Natural killer cell treated with Interleukin-12 subunit alpha and Interleukin-12 subunit beta and Interleukin-15 and Interleukin-18, amount 100 ng/mL, for 72 hours (primary cell): Measurements from ENCODE around the gene DLGAP1. TPM values are rescaled to one million over a fixed set of nuclear protein-coding genes. Genes with fewer than 3 reads are reported as not detected.

Source experiments
- ATAC-seq, 2 donors: fragments of 150-1000 bp; cut with Tn5 transposase in 1 of 2; sonication (Bioruptor Pico), chemical (Tn5 transposase) in 1 of 2; 2 replicates each; pipeline ENCODE4 v1.10.0; 2021
- DNase-seq: peaks from one replicate; pipeline ENCODE4 v3.0.0; 2022; ENCODE audit warnings: low spot score
- H3K27ac Mint-ChIP-seq, 2 donors: 1 replicate in 1 of 2; 2 replicates in 1 of 2; pipeline ENCODE4 v1.8.0; 2022; ENCODE audit warnings: mixed read lengths in 2 of 2, mild to moderate bottlenecking in 1 of 2, moderate library complexity in 1 of 2
- H3K27me3 Mint-ChIP-seq, 2 donors: 1 replicate in 1 of 2; 2 replicates in 1 of 2; pipeline ENCODE4 v1.8.0; 2022; ENCODE audit warnings: mixed read lengths in 2 of 2
- H3K36me3 Mint-ChIP-seq: one replicate; pipeline ENCODE4 v1.8.0; 2022; ENCODE audit warnings: mixed read lengths
- H3K4me1 Mint-ChIP-seq, 2 donors: 1 replicate in 1 of 2; 2 replicates in 1 of 2; pipeline ENCODE4 v1.8.0; 2022; ENCODE audit warnings: low read depth in 2 of 2, mixed read lengths in 2 of 2, mild to moderate bottlenecking in 1 of 2
- H3K4me3 Mint-ChIP-seq: one replicate; pipeline ENCODE4 v1.8.0; 2022; ENCODE audit warnings: mixed read lengths
- H3K9me3 Mint-ChIP-seq: 2 replicates; pipeline ENCODE4 v1.8.0; 2022; ENCODE audit warnings: mixed read lengths
- total RNA-seq, 2 donors: library from RNA; stranded (reverse); gene quantifications; one replicate each; pipeline ENCODE4 v1.2.3, GENCODE V29; 2022

The DLGAP1 gene
- total RNA-seq, 2 donors from 2014 or later, result not detected

GRCh38 chr18:3572761-3573160, 882.3 kb downstream of the DLGAP1 start:
- DNase-seq (no peak), ATAC-seq (no peak)
- Mint-ChIP-seq H3K36me3 (no peaks in the 10 kb centered on the region), H3K9me3 (no peaks in the 10 kb centered on the region), H3K4me3 (no peak overlapping the region), H3K27ac (no peak overlapping the region), H3K27me3 (peaks cover 0 to 6% of the 10 kb centered on the region in 2 donors), H3K4me1 (no peaks in the 10 kb centered on the region)

- ATAC-seq, result no peak
- H3K27ac Mint-ChIP-seq, result no peak overlapping the region
- peaks cover 5% of the 10 kb centered on the region for H3K9me3 Mint-ChIP-seq
- H3K4me3 Mint-ChIP-seq, result no peak overlapping the region
- peaks cover 12% of the 10 kb centered on the region for H3K36me3 Mint-ChIP-seq
- peaks cover 0 to 3% of the 10 kb centered on the region in 2 donors for H3K27me3 Mint-ChIP-seq
- DNase-seq, result no peak
- H3K4me1 Mint-ChIP-seq, result no peaks in the 10 kb centered on the region
Observed at GRCh38 chr18:3566851-3567250, 888.3 kb downstream of the DLGAP1 start.

GRCh38 chr18:3560755-3561154, 894.4 kb downstream of the DLGAP1 start:
- no peak overlapping the region for H3K27ac Mint-ChIP-seq
- no peak for ATAC-seq
- H3K4me1 Mint-ChIP-seq, result no peaks in the 10 kb centered on the region
- DNase-seq, result no peak
- peaks cover 5% of the 10 kb centered on the region for H3K9me3 Mint-ChIP-seq
- peaks cover 0 to 7% of the 10 kb centered on the region in 2 donors for H3K27me3 Mint-ChIP-seq
- H3K4me3 Mint-ChIP-seq, result no peak overlapping the region
- peaks cover 12% of the 10 kb centered on the region for H3K36me3 Mint-ChIP-seq

- Mint-ChIP-seq H3K4me1 (no peaks in the 10 kb centered on the region), H3K27me3 (peaks cover 0 to 2% of the 10 kb centered on the region in 2 donors), H3K4me3 (no peak overlapping the region), H3K9me3 (no peaks in the 10 kb centered on the region), H3K27ac (no peak overlapping the region), H3K36me3 (no peaks in the 10 kb centered on the region)
- no peak for ATAC-seq
- no peak for DNase-seq
Observed at GRCh38 chr18:3554811-3555427, 900.2 kb downstream of the DLGAP1 start.

GRCh38 chr18:3554091-3554601, 901.0 kb downstream of the DLGAP1 start:
- H3K27me3 Mint-ChIP-seq, result peaks cover 0 to 2% of the 10 kb centered on the region in 2 donors
- DNase-seq, result no peak
- H3K36me3 Mint-ChIP-seq, result no peaks in the 10 kb centered on the region
- no peaks in the 10 kb centered on the region for H3K4me1 Mint-ChIP-seq
- ATAC-seq, result no peak
- no peaks in the 10 kb centered on the region for H3K9me3 Mint-ChIP-seq
- no peak overlapping the region for H3K4me3 Mint-ChIP-seq
- no peak overlapping the region for H3K27ac Mint-ChIP-seq

- no peak overlapping the region for H3K4me3 Mint-ChIP-seq
- DNase-seq (no peak), ATAC-seq (no peak)
- H3K27ac Mint-ChIP-seq, result peak overlapping the region in 1 of 2 donors; percentile 63
- no peaks in the 10 kb centered on the region for H3K9me3 Mint-ChIP-seq
- H3K36me3 Mint-ChIP-seq, result no peaks in the 10 kb centered on the region
- no peaks in the 10 kb centered on the region for H3K4me1 Mint-ChIP-seq
- peaks cover 0 to 2% of the 10 kb centered on the region in 2 donors for H3K27me3 Mint-ChIP-seq
Observed at GRCh38 chr18:3552305-3552704, 902.8 kb downstream of the DLGAP1 start.

GRCh38 chr18:3547891-3548615, 907.1 kb downstream of the DLGAP1 start:
- Mint-ChIP-seq H3K4me1 (no peaks in the 10 kb centered on the region), H3K27me3 (no peaks in the 10 kb centered on the region), H3K36me3 (no peaks in the 10 kb centered on the region), H3K9me3 (no peaks in the 10 kb centered on the region), H3K27ac (no peak overlapping the region), H3K4me3 (no peak overlapping the region)
- ATAC-seq (no peak), DNase-seq (no peak)

GRCh38 chr18:3546106-3546505, 909.0 kb downstream of the DLGAP1 start:
- ATAC-seq (no peak), DNase-seq (no peak)
- Mint-ChIP-seq H3K27me3 (peaks cover 0 to 4% of the 10 kb centered on the region in 2 donors), H3K4me1 (peaks cover 0 to 11% of the 10 kb centered on the region in 2 donors), H3K4me3 (no peak overlapping the region), H3K9me3 (no peaks in the 10 kb centered on the region), H3K27ac (no peak overlapping the region), H3K36me3 (no peaks in the 10 kb centered on the region)

- H3K9me3 Mint-ChIP-seq, result no peaks in the 10 kb centered on the region
- DNase-seq (no peak), ATAC-seq (no peak)
- no peak overlapping the region for H3K27ac Mint-ChIP-seq
- peaks cover 0 to 14% of the 10 kb centered on the region in 2 donors for H3K4me1 Mint-ChIP-seq
- H3K27me3 Mint-ChIP-seq, result peaks cover 0 to 6% of the 10 kb centered on the region in 2 donors
- no peaks in the 10 kb centered on the region for H3K36me3 Mint-ChIP-seq
- no peak overlapping the region for H3K4me3 Mint-ChIP-seq
Observed at GRCh38 chr18:3544537-3544936, 910.6 kb downstream of the DLGAP1 start.

GRCh38 chr18:3541549-3542386, 913.3 kb downstream of the DLGAP1 start:
- H3K27me3 Mint-ChIP-seq, result peaks cover 0 to 10% of the 10 kb centered on the region in 2 donors
- DNase-seq, result no peak
- H3K4me1 Mint-ChIP-seq, result peaks cover 0 to 14% of the 10 kb centered on the region in 2 donors
- H3K27ac Mint-ChIP-seq, result no peak overlapping the region
- peak overlapping the region; percentile 31 for H3K4me3 Mint-ChIP-seq
- H3K9me3 Mint-ChIP-seq, result no peaks in the 10 kb centered on the region
- ATAC-seq, result peak; percentile 75 to 92
- H3K36me3 Mint-ChIP-seq, result no peaks in the 10 kb centered on the region

- Mint-ChIP-seq H3K36me3 (no peaks in the 10 kb centered on the region), H3K27ac (no peak overlapping the region), H3K4me1 (peaks cover 0 to 14% of the 10 kb centered on the region in 2 donors), H3K4me3 (no peak overlapping the region), H3K9me3 (no peaks in the 10 kb centered on the region), H3K27me3 (peaks cover 0 to 10% of the 10 kb centered on the region in 2 donors)
- ATAC-seq (no peak), DNase-seq (no peak)
Observed at GRCh38 chr18:3540805-3541548, 914.1 kb downstream of the DLGAP1 start.

- Mint-ChIP-seq H3K36me3 (no peaks in the 10 kb centered on the region), H3K9me3 (no peaks in the 10 kb centered on the region), H3K4me1 (peaks cover 0 to 14% of the 10 kb centered on the region in 2 donors), H3K27me3 (peaks cover 0 to 10% of the 10 kb centered on the region in 2 donors), H3K4me3 (no peak overlapping the region), H3K27ac (no peak overlapping the region)
- ATAC-seq, result no peak
- no peak for DNase-seq
Observed at GRCh38 chr18:3538954-3539617, 916.0 kb downstream of the DLGAP1 start.

- Mint-ChIP-seq H3K27me3 (peaks cover 0 to 10% of the 10 kb centered on the region in 2 donors), H3K36me3 (no peaks in the 10 kb centered on the region), H3K9me3 (no peaks in the 10 kb centered on the region), H3K4me3 (no peak overlapping the region), H3K27ac (no peak overlapping the region), H3K4me1 (peaks cover 0 to 14% of the 10 kb centered on the region in 2 donors)
- DNase-seq, result no peak
- no peak for ATAC-seq
Observed at GRCh38 chr18:3538456-3538855, 916.7 kb downstream of the DLGAP1 start.
